Spleen (tissue), 11 donors: ENCODE measurements around the gene ADGB. TPM values are rescaled to one million over a fixed set of nuclear protein-coding genes. Genes with fewer than 3 reads are reported as not detected.
"Not testable (repeated sequence)": the region's sequence is repeated elsewhere in the genome, so short reads cannot be mapped to it uniquely, and the experiment has no call there.

Source experiments
- DNase-seq: peaks from one replicate; pipeline ENCODE4 v3.0.0-alpha.2; 2020
- H3K27ac ChIP-seq, 8 donors: fragments of 200-600 bp; sonication (generic) in 7 of 8; 1 replicate in 4 of 8; 2 replicates in 4 of 8; pipeline versions ENCODE4 v1.5.0 to v1.8.0; 2016 to 2021; ENCODE audit warnings: inconsistent platforms in 4 of 8, mild to moderate bottlenecking in 4 of 8, moderate library complexity in 1 of 8
- H3K27me3 ChIP-seq, 7 donors: fragments of 200-600 bp; sonication (generic) in 6 of 7; replicated peaks in 1 of 7; 1 replicate in 4 of 7; 2 replicates in 3 of 7; pipeline versions ENCODE4 v1.5.0 to v1.8.0; 2016 to 2021; ENCODE audit warnings: inconsistent platforms in 3 of 7, mild to moderate bottlenecking in 1 of 7
- H3K36me3 ChIP-seq, 6 donors: fragments of 200-600 bp; sonication (generic) in 5 of 6; 1 replicate in 4 of 6; 2 replicates in 2 of 6; pipeline versions ENCODE4 v1.5.0 to v1.8.0; 2016 to 2021; ENCODE audit warnings: inconsistent platforms in 2 of 6
- H3K4me1 ChIP-seq, 6 donors: fragments of 200-600 bp; sonication (generic) in 5 of 6; 1 replicate in 3 of 6; 2 replicates in 3 of 6; pipeline versions ENCODE4 v1.5.0 to v1.8.0; 2016 to 2021; ENCODE audit warnings: inconsistent platforms in 3 of 6
- H3K4me3 ChIP-seq, 8 donors: fragments of 200-600 bp; sonication (generic) in 7 of 8; 1 replicate in 4 of 8; 2 replicates in 4 of 8; pipeline versions ENCODE4 v1.5.0 to v1.8.0; 2016 to 2021; ENCODE audit warnings: inconsistent platforms in 4 of 8, mild to moderate bottlenecking in 4 of 8, moderate library complexity in 2 of 8
- H3K9me3 ChIP-seq, 8 donors: fragments of 200-600 bp; sonication (generic) in 7 of 8; 1 replicate in 4 of 8; 2 replicates in 4 of 8; pipeline versions ENCODE4 v1.5.0 to v1.8.0; 2016 to 2021; ENCODE audit warnings: inconsistent platforms in 4 of 8
- POLR2A ChIP-seq, 3 donors: fragments of 450-650 bp; IDR thresholded peaks; one replicate each; pipeline ENCODE4 v1.5.1; 2017; ENCODE audit warnings: antibody characterized with exemption in 3 of 3, mild to moderate bottlenecking in 1 of 3
- POLR2AphosphoS5 ChIP-seq, 3 donors: sonication (generic); formaldehyde crosslinking; IDR thresholded peaks; one replicate each; pipeline ENCODE4 v1.5.1; 2017; ENCODE audit warnings: antibody characterized with exemption in 3 of 3
- WGBS, 5 donors: extraction: QIAGEN DNeasy Blood & Tissue Kit in 3 of 5; methylation state at CpG; one replicate each; pipeline versions ENCODE4 v1.1.5 to v1.1.7; 2013 to 2018; 5-methylcytosine and 5-hydroxymethylcytosine counted together
- intact Hi-C: fragments of 100-400 bp; cut with DNase I; formaldehyde crosslinking; loops from one replicate; pipeline ENCODE4 v1.15.0; 2023; ENCODE audit warnings: low total_unique reads
- polyA plus RNA-seq, 3 donors: library from polyadenylated mRNA; stranded (reverse); fragments of 200-250 nt; gene quantifications; one replicate each; pipeline ENCODE4 v1.2.1, GENCODE V29; 2013
- total RNA-seq, 7 donors: library from RNA; depleted of rRNA in 3 of 7; stranded (reverse); fragments of >200 nt in 3 of 7; fragmentation: NEBNext Ultra II Directional in 4 of 7; extraction: Animal tissue kit (Norgen Biotek cat#: 25700) in 4 of 7; gene quantifications; one replicate each; pipeline versions ENCODE4 v1.1.0 to v1.2.1, GENCODE V29; 2016 to 2021
- TF ChIP-seq, protein P1 (sequence below), 11 experiments: fragments of 200-600 bp in 7 of 11; fragments of 450-650 bp in 4 of 11; sonication (generic) in 4 of 11; IDR thresholded peaks in 8 of 11; conservative IDR thresholded peaks in 3 of 11; 1 replicate in 7 of 11; 2 replicates in 4 of 11; pipeline versions ENCODE4 v1.4.0 to v1.8.0; 2016 to 2021; ENCODE audit warnings: antibody characterized with exemption in 11 of 11, inconsistent platforms in 4 of 11, mild to moderate bottlenecking in 1 of 11
- donor health status: healthy with polysubstance abuse.
- donor health status: DM: no; HTN: no; CAD: no; lungs with moderate emphysema.
- donor health status: DM: no; HTN: no; CAD: no.
- donor health status: Bipolar disorder and iron deficiency.
- donor health status: healthy.
- donor health status: DM: no; HTN: no; CAD: no.
- donor health status: DM: yes; HTN: yes; CAD: no.

The ADGB gene
- total and polyA plus RNA-seq, 10 donors, result 0.28 to 0.52 TPM; not detected in 8

DNA sequence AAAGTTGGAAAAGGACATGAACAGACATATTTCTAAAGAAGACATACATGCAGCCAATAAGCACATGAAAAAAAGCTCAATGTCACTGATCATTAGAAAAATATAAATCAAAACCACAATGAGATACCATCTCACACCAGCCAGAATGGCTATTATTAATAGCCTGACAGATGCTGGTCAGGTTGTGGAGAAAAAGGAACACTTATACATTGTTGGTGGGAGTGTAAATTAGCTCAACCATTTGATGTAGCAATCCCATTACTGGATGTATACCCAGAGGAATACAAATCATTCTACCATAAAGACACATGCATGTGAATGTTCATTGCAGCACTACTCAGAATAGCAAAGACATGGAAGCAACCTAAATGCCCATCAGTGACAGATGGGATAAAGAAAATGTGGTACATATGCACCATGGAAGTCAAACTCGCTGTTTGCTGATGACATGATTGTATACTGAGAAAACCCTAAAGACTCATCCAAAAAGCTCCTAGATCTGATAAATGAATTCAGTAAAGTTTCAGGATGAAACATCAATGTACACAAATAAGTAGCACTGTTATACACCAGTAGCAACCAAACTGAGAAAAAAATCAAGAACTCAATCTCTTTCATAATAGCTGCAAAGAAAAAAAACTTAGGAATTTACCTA lies 196.8 kb downstream of the ADGB start:
- H3K36me3 ChIP-seq, result no peaks in the 10 kb centered on the region
- 68 to 100% (median 81%) methylated on average over 1 of the region's 1 CpG for WGBS, 5 donors
- intact Hi-C loops, result no loop called here

DNA sequence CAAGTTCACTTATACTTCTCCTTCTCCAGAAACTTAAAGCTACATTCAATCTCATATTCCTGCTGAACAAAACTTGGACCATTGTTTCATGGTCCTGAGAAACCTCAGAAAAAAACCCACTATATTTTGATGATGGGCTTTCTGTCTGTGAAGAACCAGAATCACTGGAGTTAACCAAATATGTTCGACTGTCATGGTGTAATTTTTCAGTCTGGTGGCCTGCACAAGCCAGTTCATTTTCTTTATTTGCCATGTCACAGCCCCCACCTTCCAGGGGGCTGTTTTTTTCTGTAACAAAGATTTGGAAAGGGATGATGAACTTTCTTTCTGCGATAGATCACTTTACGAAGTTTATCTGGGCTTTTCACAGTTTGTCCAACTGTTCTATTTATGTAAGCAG lies 204.4 kb downstream of the ADGB start:
- H3K4me3 ChIP-seq, intact Hi-C loops, H3K27me3 ChIP-seq, DNase-seq, H3K9me3 ChIP-seq, H3K27ac ChIP-seq, H3K36me3 ChIP-seq, H3K4me1 ChIP-seq: not testable (repeated sequence)
- WGBS, 5 donors, result 80 to 97% (median 92%) methylated on average over 3 of the region's 3 CpGs

More for the DNA sequence above, 196.8 kb downstream of the ADGB start:
- TF ChIP-seq POLR2A (IDR thresholded peaks at IDR 0.05), result no peak
- TF ChIP-seq, protein P1, sequence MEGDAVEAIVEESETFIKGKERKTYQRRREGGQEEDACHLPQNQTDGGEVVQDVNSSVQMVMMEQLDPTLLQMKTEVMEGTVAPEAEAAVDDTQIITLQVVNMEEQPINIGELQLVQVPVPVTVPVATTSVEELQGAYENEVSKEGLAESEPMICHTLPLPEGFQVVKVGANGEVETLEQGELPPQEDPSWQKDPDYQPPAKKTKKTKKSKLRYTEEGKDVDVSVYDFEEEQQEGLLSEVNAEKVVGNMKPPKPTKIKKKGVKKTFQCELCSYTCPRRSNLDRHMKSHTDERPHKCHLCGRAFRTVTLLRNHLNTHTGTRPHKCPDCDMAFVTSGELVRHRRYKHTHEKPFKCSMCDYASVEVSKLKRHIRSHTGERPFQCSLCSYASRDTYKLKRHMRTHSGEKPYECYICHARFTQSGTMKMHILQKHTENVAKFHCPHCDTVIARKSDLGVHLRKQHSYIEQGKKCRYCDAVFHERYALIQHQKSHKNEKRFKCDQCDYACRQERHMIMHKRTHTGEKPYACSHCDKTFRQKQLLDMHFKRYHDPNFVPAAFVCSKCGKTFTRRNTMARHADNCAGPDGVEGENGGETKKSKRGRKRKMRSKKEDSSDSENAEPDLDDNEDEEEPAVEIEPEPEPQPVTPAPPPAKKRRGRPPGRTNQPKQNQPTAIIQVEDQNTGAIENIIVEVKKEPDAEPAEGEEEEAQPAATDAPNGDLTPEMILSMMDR (IDR thresholded peaks at IDR 0.05 in 8 of 11, conservative IDR thresholded peaks at IDR 0.05 in 3 of 11), result no peak
- no peak for TF ChIP-seq POLR2AphosphoS5 (IDR thresholded peaks at IDR 0.05)
- Histone ChIP-seq H3K9me3 (peaks cover 0 to 26% (median 14%) of the 10 kb centered on the region in 8 donors), H3K4me1 (no peaks in the 10 kb centered on the region), H3K27ac (no peak overlapping the region), H3K4me3 (no peak overlapping the region), H3K27me3 (no peaks in the 10 kb centered on the region)
- no peak for DNase-seq

DNA sequence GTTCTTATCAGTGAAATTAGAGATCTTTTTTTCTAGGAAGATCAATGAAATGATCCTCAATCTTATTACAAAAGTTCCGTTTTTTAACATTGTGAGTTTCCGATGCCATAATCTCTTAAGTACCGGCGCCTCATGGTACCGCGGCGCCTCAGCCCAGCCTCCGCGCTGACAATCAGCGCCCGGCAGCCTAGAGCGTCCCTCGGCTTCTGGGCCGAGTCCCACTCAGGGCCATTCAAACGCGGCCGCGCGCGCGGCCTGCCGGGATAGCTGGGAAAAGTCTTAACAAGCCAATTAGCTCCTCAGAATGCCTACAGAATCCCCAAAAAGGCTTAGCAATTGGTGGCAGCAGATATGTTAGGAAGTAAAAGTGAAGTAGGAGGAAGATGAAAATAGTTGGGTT lies 204.8 kb downstream of the ADGB start:
- H3K27me3 ChIP-seq, result no peaks in the 10 kb centered on the region
- no peaks in the 10 kb centered on the region for H3K36me3 ChIP-seq
- H3K9me3 ChIP-seq, result no peaks in the 10 kb centered on the region
- no peaks in the 10 kb centered on the region for H3K4me1 ChIP-seq
- no peak overlapping the region for H3K4me3 ChIP-seq
- TF ChIP-seq POLR2AphosphoS5 (IDR thresholded peaks at IDR 0.05), result no peak
- TF ChIP-seq, protein P1 (IDR thresholded peaks at IDR 0.05 in 8 of 11, conservative IDR thresholded peaks at IDR 0.05 in 3 of 11), result no peak
- no peak for TF ChIP-seq POLR2A (IDR thresholded peaks at IDR 0.05)
- intact Hi-C loops, result no loop called here
- WGBS, 5 donors, result 59 to 83% (median 71%) methylated on average over 22 of the region's 22 CpGs
- DNase-seq, result no peak
- no peak overlapping the region for H3K27ac ChIP-seq

DNA sequence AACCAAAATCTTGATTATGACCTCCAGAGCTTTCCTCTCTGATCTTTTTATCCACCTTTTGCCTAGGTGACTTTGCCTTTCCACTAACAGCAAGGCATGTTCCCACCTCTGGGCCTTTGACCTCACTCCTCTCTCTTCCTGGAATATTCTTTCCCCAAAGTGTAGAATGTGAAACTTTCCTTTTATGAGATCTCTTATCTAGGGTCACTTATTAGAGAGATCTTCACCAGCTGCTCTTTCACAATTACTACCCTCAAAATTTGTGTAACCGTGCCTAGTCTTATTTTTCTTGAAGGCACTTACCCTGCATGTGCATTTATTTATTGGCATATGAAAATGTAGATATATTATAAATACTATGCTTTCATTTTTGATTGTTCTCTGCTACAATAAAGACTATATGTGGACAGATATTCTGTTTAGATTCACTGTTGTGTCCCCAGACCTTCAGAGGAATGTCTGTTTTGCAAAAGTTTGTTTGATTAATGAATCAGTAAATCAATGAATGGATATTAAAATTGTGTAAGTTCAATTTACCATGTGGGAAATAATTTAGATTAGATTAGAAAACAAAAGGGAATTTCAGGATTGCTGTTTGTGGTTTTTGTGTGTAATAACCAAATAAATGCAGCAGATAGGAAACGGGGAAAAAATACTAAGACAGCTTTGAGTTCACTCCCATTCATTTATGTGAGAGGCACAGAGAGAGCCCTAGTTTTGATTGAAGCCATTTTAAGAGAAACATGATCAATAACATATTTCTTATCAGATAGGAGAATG lies 207.0 kb downstream of the ADGB start:
- Histone ChIP-seq H3K4me1 (no peaks in the 10 kb centered on the region), H3K27me3 (no peaks in the 10 kb centered on the region), H3K36me3 (no peaks in the 10 kb centered on the region), H3K27ac (no peak overlapping the region), H3K9me3 (no peaks in the 10 kb centered on the region), H3K4me3 (no peak overlapping the region)
- 72 to 86% (median 82%) methylated on average over 2 of the region's 2 CpGs for WGBS, 5 donors
- intact Hi-C loops, result no loop called here
- TF ChIP-seq POLR2AphosphoS5 (IDR thresholded peaks at IDR 0.05) (no peak), POLR2A (IDR thresholded peaks at IDR 0.05) (no peak)
- TF ChIP-seq, protein P1 (IDR thresholded peaks at IDR 0.05 in 8 of 11, conservative IDR thresholded peaks at IDR 0.05 in 3 of 11), result no peak
- DNase-seq, result no peak

DNA sequence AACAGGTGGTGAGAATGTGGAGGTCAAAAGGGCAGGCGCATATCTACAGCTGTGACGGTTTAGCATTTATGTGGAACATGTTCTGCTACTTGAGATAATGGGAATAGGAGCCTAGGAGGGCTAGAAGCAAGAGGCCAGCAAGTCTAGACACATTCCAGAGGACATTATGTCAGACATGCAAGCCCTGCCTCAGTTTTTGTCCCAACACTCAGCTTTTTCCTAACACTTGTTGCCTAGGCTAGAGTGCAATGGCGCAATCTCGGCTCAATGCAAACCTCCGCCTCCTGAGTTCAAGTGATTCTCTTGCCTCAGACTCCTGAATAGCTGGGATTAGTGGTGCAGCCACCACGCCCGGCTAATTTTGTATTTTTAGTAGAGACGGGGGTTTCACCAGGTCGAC lies 210.2 kb downstream of the ADGB start:
- H3K4me1 ChIP-seq, intact Hi-C loops, H3K36me3 ChIP-seq, H3K9me3 ChIP-seq, H3K4me3 ChIP-seq, H3K27me3 ChIP-seq, DNase-seq, H3K27ac ChIP-seq: not testable (repeated sequence)
- WGBS, 5 donors, result 81 to 96% (median 94%) methylated on average over 7 to 9 of the region's 9 CpGs

DNA sequence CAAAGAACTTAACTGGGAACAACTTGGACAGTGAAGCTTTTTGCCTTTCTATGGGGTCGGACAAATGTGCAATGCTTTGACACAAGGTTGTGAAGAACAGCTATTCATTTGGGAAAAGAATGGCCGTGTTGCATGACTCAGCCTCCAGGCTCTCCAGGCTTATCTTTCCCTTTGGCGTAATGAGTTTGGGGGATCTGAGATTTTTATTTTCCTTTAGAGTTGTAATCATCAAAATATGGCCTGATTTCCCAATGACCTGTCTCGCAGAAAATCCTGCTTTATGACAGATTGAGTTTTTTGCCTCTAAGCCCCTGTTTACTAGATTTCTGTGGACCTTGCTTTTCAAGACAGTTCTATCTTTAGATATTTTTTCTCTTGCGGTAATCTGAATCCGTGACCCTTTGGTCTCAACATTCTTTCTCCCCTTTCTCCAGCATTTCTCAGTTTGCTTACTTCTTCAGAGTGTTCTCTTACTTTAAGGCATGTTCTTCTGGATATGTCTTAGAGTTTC lies 214.1 kb downstream of the ADGB start:
- H3K4me1 ChIP-seq, H3K4me3 ChIP-seq, H3K36me3 ChIP-seq, H3K27me3 ChIP-seq, DNase-seq, H3K9me3 ChIP-seq, intact Hi-C loops, H3K27ac ChIP-seq: not testable (repeated sequence)
- 78 to 92% (median 87%) methylated on average over 6 of the region's 6 CpGs for WGBS, 5 donors
